Astrocyte (in vitro differentiated cells and primary cell): ENCODE results near the gene DSG3.

Experiments used
- CTCF ChIP-seq: IDR thresholded peaks from 2 replicates; pipeline ENCODE4 v1.5.1; 2011; ENCODE audit warnings: low read depth, mild to moderate bottlenecking, inconsistent platforms, low read length, moderate library complexity; ENCODE audit not compliant: insufficient read depth
- EZH2 ChIP-seq: IDR thresholded peaks from 2 replicates; pipeline ENCODE4 v1.6.1; 2012; ENCODE audit warnings: mild to moderate bottlenecking, low read length, inconsistent platforms; ENCODE audit not compliant: insufficient read depth

- TF ChIP-seq EZH2 (no peak), CTCF (no peak)
Observed at GRCh38 chr18:31419457-31419932, 28.0 kb upstream of the DSG3 start.
